K562 (cell line): ENCODE results near the gene DNMT3A. TPM values are rescaled to one million over a fixed set of nuclear protein-coding genes. Genes with fewer than 3 reads are reported as not detected.

Experiments
- BRF1 ChIP-seq: IDR thresholded peaks from 3 replicates; pipeline ENCODE4 v1.6.1; 2011; ENCODE audit warnings: borderline replicate concordance, mild to moderate bottlenecking; ENCODE audit not compliant: insufficient read length; ENCODE audit errors: extremely low read depth
- CBX3 ChIP-seq, 2 experiments: IDR thresholded peaks; 1 replicate in 1 of 2; 2 replicates in 1 of 2; pipeline ENCODE4 v1.6.1; 2012; ENCODE audit warnings: inconsistent platforms in 2 of 2, low read length in 2 of 2, borderline replicate concordance in 1 of 2, control low read depth in 1 of 2
- DACH1 ChIP-seq: fragments of 450-650 bp; IDR thresholded peaks from 2 replicates; pipeline ENCODE4 v1.6.1; 2018; ENCODE audit not compliant: partially characterized antibody
- EP400 ChIP-seq: fragments of 450-650 bp; IDR thresholded peaks from 2 replicates; pipeline ENCODE4 v1.6.1; 2017; ENCODE audit warnings: antibody characterized with exemption, mild to moderate bottlenecking, moderate library complexity
- GABPB1 ChIP-seq: sonication (generic); formaldehyde crosslinking; IDR thresholded peaks from 2 replicates; pipeline ENCODE4 v1.8.0; 2022; ENCODE audit warnings: mild to moderate bottlenecking, missing genetic modification reagents
- HNRNPUL1 ChIP-seq: fragments of 200-400 bp; formaldehyde crosslinking; IDR thresholded peaks from 2 replicates; pipeline ENCODE4 v1.6.1; 2017; ENCODE audit warnings: low read length
- NR3C1 ChIP-seq: sonication (generic); formaldehyde crosslinking; IDR thresholded peaks from 2 replicates; pipeline ENCODE4 v1.8.1; 2022; ENCODE audit warnings: missing genetic modification reagents
- NR4A1 ChIP-seq, 2 experiments: fragments of 250-450 bp in 1 of 2; fragments of 450-650 bp in 1 of 2; sonication (Bioruptor Pico) in 1 of 2; IDR thresholded peaks; 2 replicates each; pipeline versions ENCODE4 v1.4.0 to v1.6.1; 2016 to 2020; ENCODE audit warnings: mild to moderate bottlenecking in 2 of 2, missing compliant biosample characterization in 1 of 2, missing genetic modification characterization in 1 of 2, moderate library complexity in 1 of 2
- PHF20 ChIP-seq: fragments of 450-650 bp; IDR thresholded peaks from 2 replicates; pipeline ENCODE4 v1.6.1; 2018; ENCODE audit not compliant: partially characterized antibody
- RUNX1 ChIP-seq: sonication (generic); IDR thresholded peaks from 2 replicates; pipeline ENCODE4 v1.6.1; 2016; ENCODE audit warnings: antibody characterized with exemption, low read depth
- SAFB2 ChIP-seq: fragments of 200-400 bp; formaldehyde crosslinking; IDR thresholded peaks from 2 replicates; pipeline ENCODE4 v1.6.1; 2018; ENCODE audit warnings: borderline replicate concordance, low read length, low read depth, moderate library complexity; ENCODE audit not compliant: severe bottlenecking
- SREBF2 ChIP-seq: sonication (generic); formaldehyde crosslinking; IDR thresholded peaks from 2 replicates; pipeline ENCODE4 v1.4.0; 2020; ENCODE audit warnings: mild to moderate bottlenecking, missing genetic modification reagents
- YY1 ChIP-seq, 3 experiments: IDR thresholded peaks; 2 replicates each; pipeline ENCODE4 v1.6.1; 2011; ENCODE audit warnings: low read length in 2 of 3, mild to moderate bottlenecking in 2 of 3, moderate library complexity in 2 of 3, borderline replicate concordance in 1 of 3, control low read depth in 1 of 3, low read depth in 1 of 3; ENCODE audit not compliant: insufficient read depth in 3 of 3, insufficient replicate concordance in 2 of 3, control insufficient read depth in 1 of 3, insufficient read length in 1 of 3; ENCODE audit errors: extremely low read depth in 1 of 3
- ZFX ChIP-seq: sonication (generic); formaldehyde crosslinking; IDR thresholded peaks from 2 replicates; pipeline ENCODE4 v1.8.0; 2022; ENCODE audit warnings: mild to moderate bottlenecking, missing genetic modification reagents, moderate library complexity
- ZNF57 ChIP-seq: fragments of 450-650 bp; formaldehyde crosslinking; IDR thresholded peaks from 2 replicates; pipeline ENCODE4 v1.4.0; 2020; ENCODE audit warnings: mild to moderate bottlenecking, moderate library complexity
- polyA plus RNA-seq, 8 experiments: library from polyadenylated mRNA; depleted of rRNA in 4 of 8; stranded (reverse) in 5 of 8; unstranded in 3 of 8; fragments of >200 nt; fragmentation: Nextera tagmentation in 2 of 8; fragmentation: Illumina TruSeq in 1 of 8; extraction: Ambion mirVana in 2 of 8; extraction: Trizol in 1 of 8; gene quantifications; 2 replicates each; pipeline versions ENCODE4 v1.2.1 to v1.2.3, GENCODE V29; 2011 to 2014; ENCODE audit warnings: inconsistent platforms in 1 of 8, missing spikeins in 1 of 8
- total RNA-seq, 7 experiments: library from RNA; depleted of rRNA in 6 of 7; stranded (reverse); fragments of >200 nt in 6 of 7; fragmentation: Illumina TruSeq in 2 of 7; extraction: Trizol in 2 of 7; gene quantifications; 2 replicates each; pipeline versions ENCODE4 v1.2.1 to v1.2.3, GENCODE V29; 2011 to 2021; ENCODE audit warnings: low replicate concordance in 1 of 7
- TF ChIP-seq, protein P1 (sequence below): sonication (generic); formaldehyde crosslinking; IDR thresholded peaks from 2 replicates; pipeline ENCODE4 v1.9.0; 2022; ENCODE audit warnings: mild to moderate bottlenecking, missing genetic modification reagents
- TF ChIP-seq, protein P2 (sequence below), 2 experiments: fragments of 450-650 bp in 1 of 2; sonication (generic) in 1 of 2; formaldehyde crosslinking; conservative IDR thresholded peaks; 2 replicates each; pipeline versions ENCODE4 v1.4.0 to v1.8.1; 2020 to 2022; ENCODE audit warnings: mild to moderate bottlenecking in 1 of 2, missing genetic modification reagents in 1 of 2
- TF ChIP-seq, protein P3 (sequence below): fragments of 250-450 bp; sonication (Bioruptor Pico); IDR thresholded peaks from 2 replicates; pipeline ENCODE4 v1.5.1; 2021; ENCODE audit warnings: mild to moderate bottlenecking
- TF ChIP-seq, protein P4 (sequence below): fragments of 200-800 bp; sonication (Bioruptor generic); IDR thresholded peaks from 2 replicates; pipeline ENCODE4 v1.6.1; 2017; ENCODE audit warnings: missing genetic modification characterization, missing compliant biosample characterization
- TF ChIP-seq, protein P5 (sequence below): IDR thresholded peaks from 2 replicates; pipeline ENCODE4 v1.6.1; 2012; ENCODE audit warnings: low read depth, low read length, improper control_type of control experiment, borderline replicate concordance

The DNMT3A gene
- total and polyA plus RNA-seq, 9 of the 15 experiments (the other 6 are each of a cell fraction or from before 2014, with no cell fraction given), result 3.0 to 16.0 (median 6.1) TPM

DNA sequence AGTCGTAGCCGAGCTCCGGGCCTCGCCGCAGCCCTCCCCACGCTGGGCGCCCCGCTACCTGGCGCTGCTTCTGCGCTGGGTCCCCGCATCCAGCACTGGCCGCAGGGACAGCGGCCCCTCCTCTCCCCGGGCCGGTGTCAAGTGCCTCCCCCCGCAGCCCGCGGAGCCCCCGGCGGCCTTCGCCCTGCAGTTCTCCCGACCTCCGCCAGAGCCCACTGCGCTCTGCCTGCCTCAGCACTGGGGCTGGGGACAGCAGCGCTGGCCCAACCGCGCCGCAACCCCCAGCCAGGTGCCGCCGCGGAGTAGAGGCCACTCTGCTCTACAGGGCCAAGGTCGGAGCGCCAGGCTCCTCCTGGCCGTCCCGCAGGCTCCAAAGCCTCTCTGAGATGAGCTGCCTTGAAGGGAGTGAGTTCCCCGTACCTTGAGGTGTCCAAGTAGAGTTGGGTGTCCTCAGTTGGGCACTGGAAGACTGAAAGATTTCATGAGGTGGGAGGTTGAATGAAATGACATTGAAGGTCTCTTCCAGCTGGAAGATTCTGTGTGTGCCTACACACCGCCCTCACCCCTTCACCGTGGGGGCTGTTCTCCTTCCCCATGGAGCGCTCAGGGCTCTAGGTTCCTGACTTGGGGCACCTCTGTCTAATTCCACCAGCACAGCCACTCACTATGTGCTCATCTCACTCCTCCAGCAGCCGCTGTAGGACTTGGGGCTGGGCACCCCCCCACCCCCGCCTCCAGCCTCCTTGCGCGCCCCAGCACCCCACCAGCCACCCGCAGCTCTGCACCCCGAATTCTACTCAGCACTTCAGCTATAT is 854 bp upstream of the DNMT3A start (continued):
- TF ChIP-seq NR4A1 (CRISPR knock-in tag; IDR thresholded peaks at IDR 0.05) (no peak), NR4A1 (tag; IDR thresholded peaks at IDR 0.05) (no peak), EP400 (no peak), PHF20 (peak; percentile 33), HNRNPUL1 (no peak), DACH1 (no peak), NR3C1 (peak; percentile 91), CBX3 (IDR thresholded peaks at IDR 0.05; ENCODE audit: borderline replicate concordance in 1 of 2, low read length in 2 of 2) (no peak), BRF1 (no peak), RUNX1 (no peak), GABPB1 (peak; percentile 74), ZFX (CRISPR knock-in tag) (no peak), YY1 (IDR thresholded peaks at IDR 0.05; ENCODE audit: borderline replicate concordance in 1 of 3, control insufficient read depth in 1 of 3, extremely low read depth in 1 of 3, insufficient read depth in 3 of 3, insufficient read length in 1 of 3, insufficient replicate concordance in 2 of 3, low read depth in 1 of 3, low read length in 2 of 3) (peak in 1 of 3 experiments; percentile 44), SAFB2 (no peak), ZNF57 (CRISPR knock-in tag) (no peak), SREBF2 (CRISPR knock-in tag) (no peak)
- TF ChIP-seq, protein P1, sequence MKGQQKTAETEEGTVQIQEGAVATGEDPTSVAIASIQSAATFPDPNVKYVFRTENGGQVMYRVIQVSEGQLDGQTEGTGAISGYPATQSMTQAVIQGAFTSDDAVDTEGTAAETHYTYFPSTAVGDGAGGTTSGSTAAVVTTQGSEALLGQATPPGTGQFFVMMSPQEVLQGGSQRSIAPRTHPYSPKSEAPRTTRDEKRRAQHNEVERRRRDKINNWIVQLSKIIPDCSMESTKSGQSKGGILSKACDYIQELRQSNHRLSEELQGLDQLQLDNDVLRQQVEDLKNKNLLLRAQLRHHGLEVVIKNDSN (CRISPR knock-in tag), result 0 out of 2 replicates have a peak, but pooled peaks have one; percentile 12
- TF ChIP-seq, protein P2, sequence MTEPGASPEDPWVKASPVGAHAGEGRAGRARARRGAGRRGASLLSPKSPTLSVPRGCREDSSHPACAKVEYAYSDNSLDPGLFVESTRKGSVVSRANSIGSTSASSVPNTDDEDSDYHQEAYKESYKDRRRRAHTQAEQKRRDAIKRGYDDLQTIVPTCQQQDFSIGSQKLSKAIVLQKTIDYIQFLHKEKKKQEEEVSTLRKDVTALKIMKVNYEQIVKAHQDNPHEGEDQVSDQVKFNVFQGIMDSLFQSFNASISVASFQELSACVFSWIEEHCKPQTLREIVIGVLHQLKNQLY (CRISPR knock-in tag; conservative IDR thresholded peaks at IDR 0.05), result no peak
- TF ChIP-seq, protein P3, sequence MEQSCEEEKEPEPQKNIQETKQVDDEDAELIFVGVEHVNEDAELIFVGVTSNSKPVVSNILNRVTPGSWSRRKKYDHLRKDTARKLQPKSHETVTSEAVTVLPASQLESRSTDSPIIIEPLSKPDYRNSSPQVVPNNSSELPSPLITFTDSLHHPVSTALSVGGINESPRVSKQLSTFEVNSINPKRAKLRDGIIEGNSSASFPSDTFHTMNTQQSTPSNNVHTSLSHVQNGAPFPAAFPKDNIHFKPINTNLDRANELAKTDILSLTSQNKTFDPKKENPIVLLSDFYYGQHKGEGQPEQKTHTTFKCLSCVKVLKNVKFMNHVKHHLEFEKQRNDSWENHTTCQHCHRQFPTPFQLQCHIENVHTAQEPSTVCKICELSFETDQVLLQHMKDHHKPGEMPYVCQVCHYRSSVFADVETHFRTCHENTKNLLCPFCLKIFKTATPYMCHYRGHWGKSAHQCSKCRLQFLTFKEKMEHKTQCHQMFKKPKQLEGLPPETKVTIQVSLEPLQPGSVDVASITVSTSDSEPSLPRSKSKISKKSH (CRISPR knock-in tag), result no peak
- TF ChIP-seq, protein P4, sequence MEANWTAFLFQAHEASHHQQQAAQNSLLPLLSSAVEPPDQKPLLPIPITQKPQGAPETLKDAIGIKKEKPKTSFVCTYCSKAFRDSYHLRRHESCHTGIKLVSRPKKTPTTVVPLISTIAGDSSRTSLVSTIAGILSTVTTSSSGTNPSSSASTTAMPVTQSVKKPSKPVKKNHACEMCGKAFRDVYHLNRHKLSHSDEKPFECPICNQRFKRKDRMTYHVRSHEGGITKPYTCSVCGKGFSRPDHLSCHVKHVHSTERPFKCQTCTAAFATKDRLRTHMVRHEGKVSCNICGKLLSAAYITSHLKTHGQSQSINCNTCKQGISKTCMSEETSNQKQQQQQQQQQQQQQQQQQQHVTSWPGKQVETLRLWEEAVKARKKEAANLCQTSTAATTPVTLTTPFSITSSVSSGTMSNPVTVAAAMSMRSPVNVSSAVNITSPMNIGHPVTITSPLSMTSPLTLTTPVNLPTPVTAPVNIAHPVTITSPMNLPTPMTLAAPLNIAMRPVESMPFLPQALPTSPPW (CRISPR knock-in tag), result peak; percentile 85
- TF ChIP-seq, protein P5, sequence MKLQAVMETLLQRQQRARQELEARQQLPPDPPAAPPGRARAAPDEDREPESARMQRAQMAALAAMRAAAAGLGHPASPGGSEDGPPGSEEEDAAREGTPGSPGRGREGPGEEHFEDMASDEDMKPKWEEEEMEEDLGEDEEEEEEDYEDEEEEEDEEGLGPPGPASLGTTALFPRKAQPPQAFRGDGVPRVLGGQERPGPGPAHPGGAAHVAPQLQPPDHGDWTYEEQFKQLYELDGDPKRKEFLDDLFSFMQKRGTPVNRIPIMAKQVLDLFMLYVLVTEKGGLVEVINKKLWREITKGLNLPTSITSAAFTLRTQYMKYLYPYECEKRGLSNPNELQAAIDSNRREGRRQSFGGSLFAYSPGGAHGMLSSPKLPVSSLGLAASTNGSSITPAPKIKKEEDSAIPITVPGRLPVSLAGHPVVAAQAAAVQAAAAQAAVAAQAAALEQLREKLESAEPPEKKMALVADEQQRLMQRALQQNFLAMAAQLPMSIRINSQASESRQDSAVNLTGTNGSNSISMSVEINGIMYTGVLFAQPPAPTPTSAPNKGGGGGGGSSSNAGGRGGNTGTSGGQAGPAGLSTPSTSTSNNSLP, result no peak
